Activated naive CD8-positive, alpha-beta T cell treated with anti-CD3 and anti-CD28 coated beads, Interleukin-2, amount 50 U/mL, for 16 hours (primary cell): Measurements from ENCODE around the gene PCNX4.

ENCODE experiments used
- DNase-seq: peaks from one replicate; pipeline ENCODE4 v3.0.0-alpha.2; 2020; ENCODE audit warnings: low read depth, low spot score

The PCNX4 gene

DNA sequence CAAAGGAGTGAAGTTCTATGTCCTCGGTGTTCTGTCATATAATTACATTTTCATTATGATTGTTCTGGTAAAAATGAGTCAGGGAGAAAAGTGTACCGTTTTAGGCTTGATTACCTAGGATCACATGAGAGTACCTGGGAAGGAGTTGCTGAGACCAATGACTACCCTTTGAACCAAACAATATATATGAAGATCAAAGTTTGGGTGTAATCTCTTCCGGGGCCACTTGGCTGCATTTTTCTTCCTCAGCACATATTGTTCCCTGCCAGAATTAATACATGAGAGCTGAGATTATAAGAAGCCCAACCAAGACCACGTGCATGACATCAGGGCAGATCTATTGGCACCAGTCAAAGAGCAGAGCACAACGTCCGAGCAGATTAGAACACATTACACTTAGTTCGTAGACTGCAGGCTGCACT, 114.5 kb downstream of the PCNX4 start:
- no peak for DNase-seq

DNA sequence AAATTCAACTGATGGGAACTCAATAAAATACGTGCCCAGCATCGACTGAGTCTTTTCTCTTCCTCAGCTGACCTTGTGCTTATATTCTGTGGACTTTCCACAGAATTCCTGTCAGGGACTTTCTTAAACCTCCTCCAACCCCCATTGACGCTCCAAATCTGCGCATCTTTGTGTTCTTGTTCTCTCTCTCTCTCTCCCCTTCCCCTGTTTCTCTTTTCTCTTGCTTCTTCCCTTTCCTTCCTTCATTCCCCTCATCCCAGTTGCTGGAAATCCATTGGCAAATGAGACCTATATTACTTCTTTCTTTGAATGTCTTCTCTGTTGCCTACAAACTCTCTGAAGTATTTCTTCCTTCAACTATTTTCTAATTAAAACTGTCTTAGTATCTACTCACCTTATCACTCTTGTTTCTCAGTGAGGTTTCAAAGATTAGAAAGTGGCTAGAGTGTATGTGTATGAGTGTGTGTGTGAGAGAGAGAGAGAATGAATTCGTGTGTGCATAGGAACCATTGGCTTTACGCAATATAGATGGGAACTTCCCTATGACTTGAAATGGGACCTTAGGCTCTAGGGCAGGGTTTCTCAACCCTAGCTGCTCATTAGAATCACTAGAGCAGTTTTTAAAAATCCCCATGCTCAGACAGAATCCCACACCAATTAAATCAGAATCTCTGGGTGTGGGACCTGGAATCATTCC, 115.3 kb downstream of the PCNX4 start:
- DNase-seq, result no peak

DNA sequence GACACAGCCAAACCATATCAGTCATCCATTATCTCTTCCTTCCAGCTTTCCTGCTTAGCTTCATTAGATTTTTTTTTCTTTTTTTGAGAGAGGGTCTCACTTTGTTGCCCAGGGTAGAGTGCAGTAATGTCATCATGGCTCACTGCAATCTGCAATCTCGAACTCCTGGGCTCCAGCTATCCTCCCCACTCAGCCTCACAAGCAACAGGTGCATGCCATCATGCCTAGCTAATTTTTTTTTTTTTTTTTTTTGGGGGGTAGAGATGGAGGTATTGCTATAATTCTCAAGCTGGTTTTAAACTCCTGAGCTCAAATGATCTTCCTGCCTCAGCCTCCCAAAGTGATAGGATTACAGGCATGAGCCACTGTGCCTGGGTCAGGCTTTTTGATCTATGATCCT, 119.0 kb downstream of the PCNX4 start:
- DNase-seq, result no peak

DNA sequence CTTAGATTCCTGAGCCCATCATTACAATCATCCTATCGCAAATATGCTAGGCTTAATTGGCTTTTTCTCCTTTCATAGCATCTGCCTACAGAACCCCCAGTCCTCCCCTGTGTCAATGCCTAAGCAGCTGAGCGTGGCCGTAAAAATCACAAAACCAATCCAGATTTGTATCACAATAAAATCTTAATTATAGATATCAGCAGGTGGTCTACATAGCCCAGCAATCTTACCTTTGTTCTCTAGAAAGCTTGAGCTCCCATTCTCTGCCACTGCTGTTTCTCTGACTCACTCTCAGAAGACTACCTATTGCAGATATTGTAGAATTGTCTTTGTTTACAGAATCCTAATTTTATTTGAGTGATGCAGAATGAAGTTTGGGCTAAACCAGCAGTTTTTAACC, 119.4 kb downstream of the PCNX4 start:
- no peak for DNase-seq

DNA sequence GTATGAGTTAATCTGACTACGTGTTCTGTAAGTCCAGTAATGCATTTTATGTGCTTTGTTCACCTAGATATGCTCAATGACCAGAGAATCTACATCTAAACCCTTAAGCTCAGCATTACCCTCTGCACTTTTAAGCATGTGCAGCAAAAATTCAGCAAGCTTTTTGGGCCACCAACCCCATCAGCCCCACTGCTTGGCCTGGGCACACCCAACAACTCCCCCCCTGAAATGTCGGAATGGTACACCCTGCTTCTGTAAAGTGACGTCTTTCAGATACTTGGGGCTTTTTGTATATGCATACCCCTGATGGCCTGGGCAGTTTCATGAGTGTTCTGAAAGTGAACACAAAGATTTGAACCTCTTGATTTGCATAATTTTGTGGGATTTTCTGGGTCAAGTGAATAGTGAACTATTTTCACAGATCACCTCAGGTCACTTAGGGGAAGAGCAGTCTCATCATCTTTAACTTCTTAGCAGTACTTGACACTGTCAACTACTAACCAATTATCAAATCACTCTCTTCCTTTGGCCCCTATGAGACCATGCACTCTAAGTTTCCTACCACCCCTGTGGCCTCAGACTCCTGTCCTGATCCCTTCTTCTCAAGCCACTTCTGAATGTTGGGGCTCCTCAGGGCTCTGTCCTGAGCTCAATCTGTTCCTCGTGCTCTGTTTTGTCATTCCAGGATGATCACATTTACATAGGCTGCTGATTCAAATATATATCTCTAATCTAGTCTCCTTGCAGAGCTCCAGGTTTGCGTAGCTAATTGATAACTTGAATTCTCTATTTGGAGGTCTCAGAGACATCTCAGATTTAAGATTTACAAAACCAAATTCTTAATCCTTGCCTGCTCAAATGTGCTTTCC, 121.0 kb downstream of the PCNX4 start:
- DNase-seq, result no peak

DNA sequence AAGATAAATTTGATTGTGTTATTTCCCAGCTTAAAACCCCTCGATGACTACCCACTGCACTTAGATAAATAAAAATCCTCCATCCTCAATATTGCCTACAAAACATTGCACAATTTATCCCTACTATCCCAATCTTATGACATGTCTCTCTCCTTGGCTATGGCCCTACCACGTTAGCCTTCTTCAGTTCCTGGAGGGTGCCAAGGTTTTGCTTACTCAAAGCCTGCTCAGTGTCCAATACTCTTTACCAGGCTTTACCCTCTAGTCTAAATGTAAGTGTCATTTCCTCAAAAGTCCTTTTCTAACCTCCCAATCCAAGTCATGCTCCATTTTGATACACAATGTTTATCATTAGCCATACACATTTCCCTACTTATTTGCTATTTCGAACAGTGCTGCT, 122.3 kb downstream of the PCNX4 start:
- DNase-seq, result no peak

DNA sequence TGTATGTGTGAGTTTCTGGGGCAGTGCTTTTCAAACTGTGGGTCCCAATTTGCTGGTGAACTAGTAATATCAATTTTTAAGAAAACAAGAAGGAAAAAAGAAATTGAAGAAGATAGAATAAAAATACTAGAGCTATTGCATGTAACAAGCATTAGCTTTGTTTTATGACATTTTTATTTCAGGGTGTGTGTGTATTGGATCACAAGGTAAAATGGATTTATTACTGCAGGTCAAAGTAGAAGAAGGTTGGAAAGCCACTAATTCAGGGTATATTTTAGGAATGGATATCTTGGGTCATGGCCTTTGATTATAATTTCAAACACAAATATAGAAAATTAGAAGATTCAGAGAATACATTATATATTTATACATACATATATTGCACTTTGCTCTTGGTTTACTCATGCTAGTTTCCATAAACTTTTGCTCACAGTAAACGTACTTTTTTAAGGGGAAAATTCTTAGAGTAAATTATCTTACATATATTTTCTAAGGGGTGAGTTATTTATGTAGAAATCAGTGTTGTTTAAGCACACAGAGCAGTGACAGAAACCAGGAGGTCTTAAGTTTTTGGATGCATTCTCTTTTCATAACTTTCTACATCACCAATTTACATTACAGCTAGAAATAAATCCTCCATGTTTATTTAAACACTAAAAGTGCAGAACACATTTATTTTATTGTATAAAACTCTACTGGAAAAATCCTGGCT, 122.8 kb downstream of the PCNX4 start:
- DNase-seq, result no peak

DNA sequence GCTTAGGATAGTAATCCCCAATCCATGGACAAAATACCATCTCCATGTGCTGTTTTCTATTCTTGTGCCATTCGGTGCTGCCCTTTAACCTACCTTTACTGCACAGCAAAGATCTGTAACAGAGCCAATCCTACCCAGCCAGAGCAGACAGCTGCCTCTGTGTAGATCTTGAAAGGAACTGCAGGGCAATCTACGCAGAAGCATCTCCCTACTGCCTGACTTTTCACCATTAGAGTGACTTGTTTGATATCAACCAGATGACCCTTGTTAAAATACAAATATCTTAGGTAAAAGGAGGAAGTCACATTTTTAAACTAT, 123.4 kb downstream of the PCNX4 start:
- no peak for DNase-seq

DNA sequence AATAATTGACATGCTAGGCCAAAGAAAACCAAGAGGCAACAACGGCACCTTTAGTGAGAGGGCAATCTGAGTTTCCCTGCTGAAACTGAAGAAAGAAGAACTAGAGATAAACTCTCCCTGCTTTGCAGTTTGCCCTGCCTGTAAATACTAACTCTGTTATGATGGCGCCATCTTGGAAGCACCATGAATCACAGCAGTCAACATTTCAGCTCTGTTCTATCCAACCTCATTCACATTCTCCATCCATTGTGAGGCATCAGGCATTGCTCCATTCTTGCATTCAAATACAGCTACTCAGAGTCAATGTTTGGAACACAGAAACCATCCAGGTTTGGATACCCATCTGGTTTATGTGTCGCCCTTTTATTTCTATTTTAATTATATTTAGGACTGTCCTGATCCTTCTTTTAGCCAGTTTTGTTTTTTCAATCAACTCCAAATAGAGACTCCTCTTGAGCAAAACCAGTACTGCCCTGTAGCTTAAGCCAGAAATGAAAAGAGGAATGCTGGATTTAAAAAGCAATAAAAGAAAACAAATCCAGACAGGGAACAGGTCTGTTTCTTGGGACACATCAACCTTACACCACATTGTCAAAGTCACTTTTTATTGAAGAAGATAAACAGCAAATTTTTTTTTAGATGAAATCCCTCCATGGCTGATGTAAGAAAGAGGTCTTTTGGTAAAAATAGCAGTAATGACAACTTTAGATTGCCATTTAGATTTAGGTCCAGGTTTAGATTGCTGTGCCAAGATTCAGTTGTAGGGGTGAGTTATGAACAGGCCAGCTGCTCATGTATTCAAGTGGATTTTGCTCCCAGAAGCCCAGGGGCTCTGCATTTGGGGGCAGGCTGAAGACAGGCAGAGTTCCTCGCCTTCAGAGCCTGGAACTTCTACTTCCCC, 124.0 kb downstream of the PCNX4 start:
- DNase-seq, result no peak

DNA sequence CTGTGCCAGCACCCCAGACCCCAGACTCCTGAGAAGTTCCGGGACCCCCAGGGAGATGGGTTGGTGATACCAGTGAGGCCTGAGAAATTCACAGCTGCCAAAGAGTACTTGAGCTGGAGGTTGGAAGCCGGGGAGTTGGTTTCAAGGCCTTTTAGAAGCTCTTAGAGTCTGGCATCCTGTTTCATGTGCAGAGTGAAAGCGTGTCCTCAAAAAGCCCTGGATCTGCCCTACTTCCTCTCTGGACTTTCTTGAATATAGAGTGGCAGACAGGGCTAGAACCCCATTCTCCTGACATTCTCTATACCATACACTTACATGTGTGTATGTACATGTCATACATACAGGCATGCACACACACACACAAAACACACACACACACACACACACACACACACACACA, 126.0 kb downstream of the PCNX4 start:
- DNase-seq, result no peak
